Stimulated activated naive B cell treated with anti-CD40 and anti-IgM and Interleukin-4, amounts not matched to agents 10 μg/mL and 1 μg/mL and 100 μg/mL, for 72 hours (primary cell): ENCODE results near the gene SFTPB.
"Not testable (repeated sequence)": the region's sequence is repeated elsewhere in the genome, so short reads cannot be mapped to it uniquely, and the experiment has no call there.

ENCODE experiments used
- ATAC-seq, 2 donors: fragments of 150-1000 bp; cut with Tn5 transposase; replicated peaks; 2 replicates each; pipeline ENCODE4 v1.10.0; 2021; ENCODE audit warnings: moderate library complexity in 1 of 2
- DNase-seq: peaks from one replicate; pipeline ENCODE4 v3.0.0; 2021
- H3K27ac Mint-ChIP-seq: one replicate; pipeline ENCODE4 v1.8.0; 2022; ENCODE audit warnings: mild to moderate bottlenecking, mixed read lengths
- H3K27me3 Mint-ChIP-seq, 2 donors: one replicate each; pipeline ENCODE4 v1.8.0; 2022; ENCODE audit warnings: mixed read lengths in 2 of 2
- H3K36me3 Mint-ChIP-seq, 2 donors: one replicate each; pipeline ENCODE4 v1.8.0; 2022; ENCODE audit warnings: mixed read lengths in 2 of 2, mild to moderate bottlenecking in 1 of 2
- H3K4me1 Mint-ChIP-seq, 2 donors: one replicate each; pipeline ENCODE4 v1.8.0; 2022; ENCODE audit warnings: mixed read lengths in 2 of 2, mild to moderate bottlenecking in 1 of 2
- H3K4me3 Mint-ChIP-seq, 2 donors: one replicate each; pipeline ENCODE4 v1.8.0; 2022; ENCODE audit warnings: mild to moderate bottlenecking in 2 of 2, mixed read lengths in 2 of 2, moderate library complexity in 1 of 2
- H3K9me3 Mint-ChIP-seq, 2 donors: one replicate each; pipeline ENCODE4 v1.8.0; 2022; ENCODE audit warnings: mixed read lengths in 2 of 2, mild to moderate bottlenecking in 1 of 2

The SFTPB gene

GRCh38 chr2:85648619-85649018 is 19.4 kb downstream of the SFTPB start:
- peaks cover 38 to 45% of the 10 kb centered on the region in 2 donors for H3K36me3 Mint-ChIP-seq
- H3K27me3 Mint-ChIP-seq, result no peaks in the 10 kb centered on the region
- peaks cover 5 to 19% of the 10 kb centered on the region in 2 donors for H3K4me1 Mint-ChIP-seq
- H3K27ac Mint-ChIP-seq, result no peak overlapping the region
- H3K9me3 Mint-ChIP-seq, result no peaks in the 10 kb centered on the region
- ATAC-seq (peak; percentile 57), DNase-seq (no peak)
- no peak overlapping the region for H3K4me3 Mint-ChIP-seq

GRCh38 chr2:85647823-85648526 is 20.0 kb downstream of the SFTPB start:
- Mint-ChIP-seq H3K27me3 (no peaks in the 10 kb centered on the region), H3K4me3 (no peak overlapping the region), H3K27ac (no peak overlapping the region), H3K9me3 (no peaks in the 10 kb centered on the region), H3K4me1 (peaks cover 5 to 19% of the 10 kb centered on the region in 2 donors), H3K36me3 (peaks cover 37 to 45% of the 10 kb centered on the region in 2 donors)
- DNase-seq, result peak; percentile 21
- ATAC-seq, result peak; percentile 92 to 96

- Mint-ChIP-seq H3K36me3 (peaks cover 42 to 52% of the 10 kb centered on the region in 2 donors), H3K4me1 (peaks cover 5 to 19% of the 10 kb centered on the region in 2 donors), H3K27ac (no peak overlapping the region), H3K4me3 (no peak overlapping the region), H3K27me3 (no peaks in the 10 kb centered on the region), H3K9me3 (no peaks in the 10 kb centered on the region)
- no peak for ATAC-seq
- no peak for DNase-seq
Measured at GRCh38 chr2:85646166-85646565, 21.8 kb downstream of the SFTPB start.

- no peak overlapping the region for H3K27ac Mint-ChIP-seq
- DNase-seq, result no peak
- no peaks in the 10 kb centered on the region for H3K9me3 Mint-ChIP-seq
- peaks cover 5 to 19% of the 10 kb centered on the region in 2 donors for H3K4me1 Mint-ChIP-seq
- no peak overlapping the region for H3K4me3 Mint-ChIP-seq
- ATAC-seq, result no peak
- no peaks in the 10 kb centered on the region for H3K27me3 Mint-ChIP-seq
- peaks cover 50 to 59% of the 10 kb centered on the region in 2 donors for H3K36me3 Mint-ChIP-seq
Measured at GRCh38 chr2:85644909-85645308, 23.1 kb downstream of the SFTPB start.

GRCh38 chr2:85642725-85643124 is 25.3 kb downstream of the SFTPB start:
- no peak overlapping the region for H3K27ac Mint-ChIP-seq
- H3K9me3 Mint-ChIP-seq, result no peaks in the 10 kb centered on the region
- ATAC-seq (no peak), DNase-seq (no peak)
- peaks cover 1 to 9% of the 10 kb centered on the region in 2 donors for H3K4me1 Mint-ChIP-seq
- no peaks in the 10 kb centered on the region for H3K27me3 Mint-ChIP-seq
- H3K4me3 Mint-ChIP-seq, result no peak overlapping the region
- peaks cover 41 to 48% of the 10 kb centered on the region in 2 donors for H3K36me3 Mint-ChIP-seq

GRCh38 chr2:85635636-85636035 is 32.4 kb downstream of the SFTPB start:
- Mint-ChIP-seq H3K9me3 (no peaks in the 10 kb centered on the region), H3K4me1 (peaks cover 12 to 18% of the 10 kb centered on the region in 2 donors), H3K4me3 (no peak overlapping the region), H3K27ac (no peak overlapping the region), H3K36me3 (peaks cover 50 to 65% of the 10 kb centered on the region in 2 donors), H3K27me3 (no peaks in the 10 kb centered on the region)
- ATAC-seq (no peak), DNase-seq (no peak)

- Mint-ChIP-seq H3K27me3 (no peaks in the 10 kb centered on the region), H3K27ac (no peak overlapping the region), H3K9me3 (no peaks in the 10 kb centered on the region), H3K4me1 (peaks cover 12 to 18% of the 10 kb centered on the region in 2 donors), H3K4me3 (no peak overlapping the region), H3K36me3 (peaks cover 45 to 62% of the 10 kb centered on the region in 2 donors)
- ATAC-seq, result no peak
- DNase-seq, result no peak
Measured at GRCh38 chr2:85635011-85635410, 33.0 kb downstream of the SFTPB start.

GRCh38 chr2:85631316-85631715 is 36.7 kb downstream of the SFTPB start:
- Mint-ChIP-seq H3K4me3 (no peak overlapping the region), H3K4me1 (peaks cover 10 to 21% of the 10 kb centered on the region in 2 donors), H3K36me3 (peaks cover 46 to 52% of the 10 kb centered on the region in 2 donors), H3K27ac (no peak overlapping the region), H3K27me3 (no peaks in the 10 kb centered on the region), H3K9me3 (no peaks in the 10 kb centered on the region)
- ATAC-seq, result no peak
- no peak for DNase-seq

- ATAC-seq, result peak; percentile 83 to 98
- no peak overlapping the region for H3K4me3 Mint-ChIP-seq
- peaks cover 41 to 52% of the 10 kb centered on the region in 2 donors for H3K36me3 Mint-ChIP-seq
- peaks cover 6 to 11% of the 10 kb centered on the region in 2 donors for H3K4me1 Mint-ChIP-seq
- peak overlapping the region; percentile 42 for H3K27ac Mint-ChIP-seq
- no peak for DNase-seq
- H3K9me3 Mint-ChIP-seq, result no peaks in the 10 kb centered on the region
- no peaks in the 10 kb centered on the region for H3K27me3 Mint-ChIP-seq
Measured at GRCh38 chr2:85628658-85629057, 39.3 kb downstream of the SFTPB start.

GRCh38 chr2:85623991-85624390 is 44.0 kb downstream of the SFTPB start:
- Mint-ChIP-seq H3K27me3 (no peaks in the 10 kb centered on the region), H3K9me3 (no peaks in the 10 kb centered on the region), H3K36me3 (peaks cover 29 to 45% of the 10 kb centered on the region in 2 donors), H3K4me1 (peaks cover 3 to 11% of the 10 kb centered on the region in 2 donors), H3K4me3 (no peak overlapping the region), H3K27ac (no peak overlapping the region)
- DNase-seq, result no peak
- ATAC-seq, result no peak

- Mint-ChIP-seq H3K4me3 (no peak overlapping the region), H3K9me3 (no peaks in the 10 kb centered on the region), H3K4me1 (peaks cover 2 to 8% of the 10 kb centered on the region in 2 donors), H3K27me3 (no peaks in the 10 kb centered on the region), H3K27ac (no peak overlapping the region), H3K36me3 (peaks cover 15 to 37% of the 10 kb centered on the region in 2 donors)
- DNase-seq (no peak), ATAC-seq (no peak)
Measured at GRCh38 chr2:85621338-85621737, 46.7 kb downstream of the SFTPB start.

- no peak for DNase-seq
- Mint-ChIP-seq H3K27ac (no peak overlapping the region), H3K27me3 (no peaks in the 10 kb centered on the region), H3K36me3 (peaks cover 14 to 27% of the 10 kb centered on the region in 2 donors), H3K9me3 (no peaks in the 10 kb centered on the region), H3K4me3 (no peak overlapping the region), H3K4me1 (peaks cover 2 to 15% of the 10 kb centered on the region in 2 donors)
- ATAC-seq, result no peak
Measured at GRCh38 chr2:85619617-85620016, 48.4 kb downstream of the SFTPB start.

GRCh38 chr2:85617723-85618122 is 50.3 kb downstream of the SFTPB start:
- not testable (repeated sequence) for ATAC-seq, H3K4me3 Mint-ChIP-seq, DNase-seq, H3K27ac Mint-ChIP-seq, H3K27me3 Mint-ChIP-seq, H3K9me3 Mint-ChIP-seq
- Mint-ChIP-seq H3K4me1 (peaks cover 2 to 16% of the 10 kb centered on the region in 2 donors), H3K36me3 (peaks cover 4 to 14% of the 10 kb centered on the region in 2 donors)

GRCh38 chr2:85615413-85615728 is 52.6 kb downstream of the SFTPB start:
- Mint-ChIP-seq H3K27me3 (no peaks in the 10 kb centered on the region), H3K27ac (peak overlapping the region; percentile 98), H3K4me3 (peak overlapping the region in 1 of 2 donors; percentile 95), H3K36me3 (peaks cover 0 to 10% of the 10 kb centered on the region in 2 donors), H3K9me3 (no peaks in the 10 kb centered on the region), H3K4me1 (peaks cover 2 to 26% of the 10 kb centered on the region in 2 donors)
- ATAC-seq (no peak), DNase-seq (no peak)

- DNase-seq, ATAC-seq, H3K27me3 Mint-ChIP-seq, H3K27ac Mint-ChIP-seq, H3K9me3 Mint-ChIP-seq, H3K4me3 Mint-ChIP-seq: not testable (repeated sequence)
- Mint-ChIP-seq H3K36me3 (peaks cover 0 to 10% of the 10 kb centered on the region in 2 donors), H3K4me1 (peaks cover 2 to 32% of the 10 kb centered on the region in 2 donors)
Measured at GRCh38 chr2:85614757-85615156, 53.2 kb downstream of the SFTPB start.
